ENCODE data around the gene HIRA.

HIRA gene

DNA sequence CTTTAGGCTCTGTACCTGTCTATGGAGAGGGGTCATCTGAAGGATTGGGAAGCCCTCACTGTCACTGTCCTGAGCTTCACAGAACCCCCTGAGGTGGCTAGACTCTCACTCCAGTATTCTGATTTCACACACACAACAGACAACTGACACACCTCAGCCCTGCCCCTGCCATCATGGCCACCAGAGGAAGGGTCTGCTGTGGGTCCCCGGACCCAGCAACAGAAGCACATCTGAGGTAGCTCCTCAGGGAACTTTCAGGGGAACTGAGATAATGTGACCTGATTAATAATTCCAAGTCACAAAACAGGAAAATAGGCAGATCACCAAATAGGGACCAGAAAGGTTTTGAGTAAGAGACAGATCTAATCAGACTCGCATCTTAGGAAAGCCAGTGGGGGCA is 23.5 kb upstream of the HIRA start:
- H2AFZ ChIP-seq (ENCODE audit: low read depth, low read length, severe bottlenecking), result no peak overlapping the region
- no peak overlapping the region for H3K9ac ChIP-seq (ENCODE audit: low read length)
- H3K4me3 ChIP-seq (ENCODE audit: insufficient read depth, low read length, poor library complexity, severe bottlenecking), result no peak overlapping the region
- H3K27me3 ChIP-seq (ENCODE audit: low read length), result no peaks in the 10 kb centered on the region
- H3K9me3 ChIP-seq (ENCODE audit: insufficient read depth, low read length), result no peaks in the 10 kb centered on the region
- no peak for TF ChIP-seq EZH2phosphoT487 (conservative IDR thresholded peaks at IDR 0.05; ENCODE audit: low read length)
- TF ChIP-seq, protein P1, sequence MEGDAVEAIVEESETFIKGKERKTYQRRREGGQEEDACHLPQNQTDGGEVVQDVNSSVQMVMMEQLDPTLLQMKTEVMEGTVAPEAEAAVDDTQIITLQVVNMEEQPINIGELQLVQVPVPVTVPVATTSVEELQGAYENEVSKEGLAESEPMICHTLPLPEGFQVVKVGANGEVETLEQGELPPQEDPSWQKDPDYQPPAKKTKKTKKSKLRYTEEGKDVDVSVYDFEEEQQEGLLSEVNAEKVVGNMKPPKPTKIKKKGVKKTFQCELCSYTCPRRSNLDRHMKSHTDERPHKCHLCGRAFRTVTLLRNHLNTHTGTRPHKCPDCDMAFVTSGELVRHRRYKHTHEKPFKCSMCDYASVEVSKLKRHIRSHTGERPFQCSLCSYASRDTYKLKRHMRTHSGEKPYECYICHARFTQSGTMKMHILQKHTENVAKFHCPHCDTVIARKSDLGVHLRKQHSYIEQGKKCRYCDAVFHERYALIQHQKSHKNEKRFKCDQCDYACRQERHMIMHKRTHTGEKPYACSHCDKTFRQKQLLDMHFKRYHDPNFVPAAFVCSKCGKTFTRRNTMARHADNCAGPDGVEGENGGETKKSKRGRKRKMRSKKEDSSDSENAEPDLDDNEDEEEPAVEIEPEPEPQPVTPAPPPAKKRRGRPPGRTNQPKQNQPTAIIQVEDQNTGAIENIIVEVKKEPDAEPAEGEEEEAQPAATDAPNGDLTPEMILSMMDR (IDR thresholded peaks at IDR 0.05; ENCODE audit: insufficient read depth, low read length, poor library complexity, severe bottlenecking), result no peak
- no peaks in the 10 kb centered on the region for H3K36me3 ChIP-seq (ENCODE audit: low read length)
- no peak overlapping the region for H3K27ac ChIP-seq (ENCODE audit: low read depth, low read length)
- no peak overlapping the region for H3K4me2 ChIP-seq (ENCODE audit: low read depth, low read length, poor library complexity, severe bottlenecking)
- H3F3A ChIP-seq (ENCODE audit: insufficient read depth), result 0 out of 2 replicates have a peak, but pooled peaks cover 2% of the 10 kb centered on the region
- H3K79me2 ChIP-seq (ENCODE audit: insufficient read depth, low read length), result no peaks in the 10 kb centered on the region
- H4K20me1 ChIP-seq (ENCODE audit: low read depth, low read length), result no peaks in the 10 kb centered on the region
- H3K9me2 ChIP-seq (replicated peaks; ENCODE audit: insufficient read depth, low read length), result no peaks in the 10 kb centered on the region

DNA sequence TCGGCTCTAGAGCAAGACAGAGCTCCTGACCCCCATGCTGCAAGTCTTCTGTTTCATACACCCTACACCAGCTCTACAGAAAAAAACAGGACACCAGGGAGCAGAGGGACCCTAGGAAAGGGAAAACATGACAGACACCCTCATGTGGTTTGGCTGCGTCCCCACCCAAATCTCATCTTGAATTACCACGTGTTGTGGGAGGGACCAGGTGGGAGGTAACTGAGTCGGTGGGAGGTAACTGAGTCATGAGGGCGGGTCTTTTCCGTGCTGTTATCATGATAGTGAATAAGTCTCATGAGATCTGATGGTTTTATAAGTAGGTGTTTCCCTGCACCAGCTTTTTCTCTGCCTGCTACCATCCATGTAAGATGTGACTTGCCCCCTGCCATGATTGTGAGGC is 22.6 kb upstream of the HIRA start:
- Histone ChIP-seq H3K27ac (ENCODE audit: low read depth, low read length) (no peak overlapping the region), H3K9me2 (replicated peaks; ENCODE audit: insufficient read depth, low read length) (no peaks in the 10 kb centered on the region), H3K4me3 (ENCODE audit: insufficient read depth, low read length, poor library complexity, severe bottlenecking) (no peak overlapping the region), H3K79me2 (ENCODE audit: insufficient read depth, low read length) (no peaks in the 10 kb centered on the region), H4K20me1 (ENCODE audit: low read depth, low read length) (no peaks in the 10 kb centered on the region), H3K36me3 (ENCODE audit: low read length) (no peaks in the 10 kb centered on the region), H3K9me3 (ENCODE audit: insufficient read depth, low read length) (no peaks in the 10 kb centered on the region), H2AFZ (ENCODE audit: low read depth, low read length, severe bottlenecking) (no peak overlapping the region), H3K9ac (ENCODE audit: low read length) (no peak overlapping the region), H3F3A (ENCODE audit: insufficient read depth) (0 out of 2 replicates have a peak, but pooled peaks cover 7% of the 10 kb centered on the region), H3K27me3 (ENCODE audit: low read length) (no peaks in the 10 kb centered on the region), H3K4me2 (ENCODE audit: low read depth, low read length, poor library complexity, severe bottlenecking) (no peak overlapping the region)
- TF ChIP-seq, protein P1 (IDR thresholded peaks at IDR 0.05; ENCODE audit: insufficient read depth, low read length, poor library complexity, severe bottlenecking), result no peak
- TF ChIP-seq EZH2phosphoT487 (conservative IDR thresholded peaks at IDR 0.05; ENCODE audit: low read length), result no peak

DNA sequence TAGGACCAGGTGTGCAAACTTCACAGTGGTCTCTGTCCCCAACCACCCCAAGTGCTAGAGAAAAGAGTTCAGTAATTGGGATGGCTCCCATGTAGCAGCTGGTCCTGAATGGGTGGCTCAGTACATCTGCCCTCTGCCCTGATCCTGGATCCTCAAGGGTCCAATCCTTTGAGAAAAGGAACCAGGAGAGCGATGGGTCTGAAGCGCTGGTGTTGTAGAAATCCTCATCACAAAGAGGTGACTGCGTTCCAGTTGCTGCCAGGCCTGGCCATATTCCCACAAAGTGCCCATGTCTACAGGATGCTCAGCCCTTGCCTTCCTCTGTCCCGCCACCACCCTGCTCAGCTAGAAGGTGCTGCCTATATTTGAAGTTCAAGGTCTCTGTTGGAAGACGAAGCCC is 22.2 kb upstream of the HIRA start:
- no peaks in the 10 kb centered on the region for H3K9me3 ChIP-seq (ENCODE audit: insufficient read depth, low read length)
- no peak overlapping the region for H3K4me2 ChIP-seq (ENCODE audit: low read depth, low read length, poor library complexity, severe bottlenecking)
- peaks cover 2% of the 10 kb centered on the region; the same call in 1 of the 2 replicates for H3K79me2 ChIP-seq (ENCODE audit: insufficient read depth, low read length)
- no peaks in the 10 kb centered on the region for H3K36me3 ChIP-seq (ENCODE audit: low read length)
- 0 out of 2 replicates have a peak, but pooled peaks cover 7% of the 10 kb centered on the region for H3F3A ChIP-seq (ENCODE audit: insufficient read depth)
- H4K20me1 ChIP-seq (ENCODE audit: low read depth, low read length), result no peaks in the 10 kb centered on the region
- no peak overlapping the region for H3K9ac ChIP-seq (ENCODE audit: low read length)
- TF ChIP-seq, protein P1 (IDR thresholded peaks at IDR 0.05; ENCODE audit: insufficient read depth, low read length, poor library complexity, severe bottlenecking), result no peak
- TF ChIP-seq EZH2phosphoT487 (conservative IDR thresholded peaks at IDR 0.05; ENCODE audit: low read length), result no peak
- no peaks in the 10 kb centered on the region for H3K27me3 ChIP-seq (ENCODE audit: low read length)
- no peak overlapping the region for H3K27ac ChIP-seq (ENCODE audit: low read depth, low read length)
- no peak overlapping the region for H2AFZ ChIP-seq (ENCODE audit: low read depth, low read length, severe bottlenecking)
- no peaks in the 10 kb centered on the region for H3K9me2 ChIP-seq (replicated peaks; ENCODE audit: insufficient read depth, low read length)
- H3K4me3 ChIP-seq (ENCODE audit: insufficient read depth, low read length, poor library complexity, severe bottlenecking), result no peak overlapping the region
